Osteoblast (primary cell): ENCODE measurements around the gene RALB. TPM values are rescaled to one million over a fixed set of nuclear protein-coding genes. Genes with fewer than 3 reads are reported as not detected.

Source experiments
- DNase-seq: peaks from one replicate; pipeline ENCODE4 v3.0.0; 2011; ENCODE audit warnings: low spot score, mixed read lengths; ENCODE audit not compliant: insufficient read length; ENCODE audit errors: missing footprints
- H2AFZ ChIP-seq: 2 replicates; pipeline ENCODE4 v1.6.0; 2011; ENCODE audit warnings: mild to moderate bottlenecking, low read length
- H3K27ac ChIP-seq: 2 replicates; pipeline ENCODE4 v1.5.1; 2011; ENCODE audit warnings: mild to moderate bottlenecking, low read depth, low read length, moderate library complexity
- H3K27me3 ChIP-seq: 2 replicates; pipeline ENCODE4 v1.6.0; 2012; ENCODE audit warnings: mild to moderate bottlenecking, control low read depth, inconsistent platforms, low read length, moderate library complexity; ENCODE audit not compliant: insufficient read depth
- H3K36me3 ChIP-seq: 2 replicates; pipeline ENCODE4 v1.5.1; 2011; ENCODE audit warnings: mild to moderate bottlenecking, low read length, control low read depth, moderate library complexity; ENCODE audit not compliant: insufficient read depth
- H3K4me1 ChIP-seq: 2 replicates; pipeline ENCODE4 v1.5.1; 2011; ENCODE audit warnings: mild to moderate bottlenecking, low read length, control low read depth, moderate library complexity; ENCODE audit not compliant: insufficient read depth
- H3K4me2 ChIP-seq: 2 replicates; pipeline ENCODE4 v1.6.0; 2011; ENCODE audit warnings: mild to moderate bottlenecking, low read length; ENCODE audit not compliant: insufficient read depth
- H3K4me3 ChIP-seq: fragments of 200-600 bp; sonication (generic); 3 replicates; pipeline ENCODE4 v1.5.1; 2012; ENCODE audit warnings: mild to moderate bottlenecking, low read length, inconsistent platforms; ENCODE audit not compliant: insufficient read depth
- H3K79me2 ChIP-seq: 2 replicates; pipeline ENCODE4 v1.6.0; 2012; ENCODE audit warnings: mild to moderate bottlenecking, low read length, control low read depth, inconsistent platforms; ENCODE audit not compliant: insufficient read depth
- H3K9me3 ChIP-seq: 2 replicates; pipeline ENCODE4 v1.5.1; 2011; ENCODE audit warnings: low read depth, low read length, control low read depth
- H4K20me1 ChIP-seq: 2 replicates; pipeline ENCODE4 v1.6.0; 2012; ENCODE audit warnings: mild to moderate bottlenecking, low read length, control low read depth; ENCODE audit not compliant: insufficient read depth
- total RNA-seq: library from RNA; depleted of rRNA; stranded (reverse); fragments of >200 nt; gene quantifications from 2 replicates; pipeline ENCODE4 v1.2.3, GENCODE V29; 2012
- TF ChIP-seq, protein P1 (sequence below): IDR thresholded peaks from 2 replicates; pipeline ENCODE4 v1.5.1; 2011; ENCODE audit warnings: mild to moderate bottlenecking, low read depth, low read length, moderate library complexity; ENCODE audit errors: extremely low read depth

Gene RALB
- total RNA-seq, 1 donor = 48.5 TPM

DNA sequence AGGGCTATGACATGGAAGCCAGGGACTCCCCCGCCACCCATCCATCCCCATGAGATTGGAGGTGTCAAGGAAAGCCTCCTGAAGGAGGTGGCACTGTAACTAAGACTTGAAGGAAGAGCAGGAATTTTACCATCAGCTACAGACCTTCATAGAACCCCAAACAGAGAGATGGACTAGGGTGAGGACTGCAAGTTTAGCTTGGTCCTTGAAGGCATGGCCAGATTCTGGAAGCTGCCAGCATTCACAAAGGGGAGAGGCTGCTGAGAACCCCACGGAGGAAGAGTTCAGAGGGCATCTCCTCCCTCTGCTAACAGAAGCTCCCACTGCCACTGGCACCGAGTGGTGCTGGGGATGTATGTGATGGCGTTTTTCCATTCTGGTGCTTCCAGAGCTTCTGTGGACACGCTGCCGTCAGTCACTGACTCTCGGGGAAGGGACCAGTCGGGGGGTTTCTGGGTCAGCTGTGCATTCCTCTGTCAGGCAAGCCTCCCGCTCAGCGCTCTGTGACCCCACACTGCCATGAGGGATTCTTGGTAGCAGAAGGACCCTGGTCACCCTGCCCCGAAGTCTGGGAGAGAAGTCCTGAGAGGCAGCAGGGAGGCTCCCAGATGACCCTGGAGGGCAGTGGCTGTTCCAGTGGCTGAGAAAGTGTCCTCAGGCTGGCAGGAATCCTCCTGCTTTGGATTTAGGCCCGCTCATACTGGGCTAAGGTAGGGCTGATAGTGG is 47.5 kb upstream of the RALB start:
- Histone ChIP-seq H3K36me3 (no peaks in the 10 kb centered on the region), H4K20me1 (no peaks in the 10 kb centered on the region), H3K4me2 (no peak overlapping the region), H3K27ac (no peak overlapping the region), H2AFZ (no peak overlapping the region), H3K4me1 (no peaks in the 10 kb centered on the region), H3K27me3 (no peaks in the 10 kb centered on the region), H3K4me3 (no peak overlapping the region), H3K79me2 (no peaks in the 10 kb centered on the region), H3K9me3 (no peaks in the 10 kb centered on the region)
- no peak for DNase-seq
- TF ChIP-seq, protein P1, sequence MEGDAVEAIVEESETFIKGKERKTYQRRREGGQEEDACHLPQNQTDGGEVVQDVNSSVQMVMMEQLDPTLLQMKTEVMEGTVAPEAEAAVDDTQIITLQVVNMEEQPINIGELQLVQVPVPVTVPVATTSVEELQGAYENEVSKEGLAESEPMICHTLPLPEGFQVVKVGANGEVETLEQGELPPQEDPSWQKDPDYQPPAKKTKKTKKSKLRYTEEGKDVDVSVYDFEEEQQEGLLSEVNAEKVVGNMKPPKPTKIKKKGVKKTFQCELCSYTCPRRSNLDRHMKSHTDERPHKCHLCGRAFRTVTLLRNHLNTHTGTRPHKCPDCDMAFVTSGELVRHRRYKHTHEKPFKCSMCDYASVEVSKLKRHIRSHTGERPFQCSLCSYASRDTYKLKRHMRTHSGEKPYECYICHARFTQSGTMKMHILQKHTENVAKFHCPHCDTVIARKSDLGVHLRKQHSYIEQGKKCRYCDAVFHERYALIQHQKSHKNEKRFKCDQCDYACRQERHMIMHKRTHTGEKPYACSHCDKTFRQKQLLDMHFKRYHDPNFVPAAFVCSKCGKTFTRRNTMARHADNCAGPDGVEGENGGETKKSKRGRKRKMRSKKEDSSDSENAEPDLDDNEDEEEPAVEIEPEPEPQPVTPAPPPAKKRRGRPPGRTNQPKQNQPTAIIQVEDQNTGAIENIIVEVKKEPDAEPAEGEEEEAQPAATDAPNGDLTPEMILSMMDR = no peak

DNA sequence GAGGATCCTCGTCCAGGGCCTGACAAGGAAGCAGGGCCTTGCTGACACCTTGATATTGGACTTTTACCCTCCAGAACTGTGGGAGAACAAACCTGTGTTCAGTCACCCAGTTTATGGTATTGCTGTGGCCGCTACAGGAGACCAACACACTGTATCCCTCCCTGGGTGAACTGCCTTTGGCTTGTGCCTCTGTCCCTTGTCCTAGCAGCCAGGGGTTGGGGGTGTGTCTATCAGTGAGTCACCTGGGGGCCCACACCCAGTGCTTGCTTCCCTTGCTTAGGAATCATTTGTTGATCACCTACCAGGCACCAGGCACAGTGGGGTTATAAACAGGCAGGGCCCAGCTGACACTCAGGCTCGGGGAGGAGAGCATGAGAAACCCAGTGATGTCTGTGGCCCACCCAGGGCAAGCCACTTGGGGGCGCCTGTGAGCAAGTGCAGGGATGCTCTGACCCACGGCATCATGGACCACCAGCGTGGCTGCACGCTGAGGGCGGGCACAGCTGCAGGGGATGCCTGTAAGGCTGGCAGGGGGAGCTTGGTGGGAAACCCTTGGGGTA is 46.5 kb upstream of the RALB start:
- H3K36me3 ChIP-seq = no peaks in the 10 kb centered on the region
- peak; percentile 73 for DNase-seq

DNA sequence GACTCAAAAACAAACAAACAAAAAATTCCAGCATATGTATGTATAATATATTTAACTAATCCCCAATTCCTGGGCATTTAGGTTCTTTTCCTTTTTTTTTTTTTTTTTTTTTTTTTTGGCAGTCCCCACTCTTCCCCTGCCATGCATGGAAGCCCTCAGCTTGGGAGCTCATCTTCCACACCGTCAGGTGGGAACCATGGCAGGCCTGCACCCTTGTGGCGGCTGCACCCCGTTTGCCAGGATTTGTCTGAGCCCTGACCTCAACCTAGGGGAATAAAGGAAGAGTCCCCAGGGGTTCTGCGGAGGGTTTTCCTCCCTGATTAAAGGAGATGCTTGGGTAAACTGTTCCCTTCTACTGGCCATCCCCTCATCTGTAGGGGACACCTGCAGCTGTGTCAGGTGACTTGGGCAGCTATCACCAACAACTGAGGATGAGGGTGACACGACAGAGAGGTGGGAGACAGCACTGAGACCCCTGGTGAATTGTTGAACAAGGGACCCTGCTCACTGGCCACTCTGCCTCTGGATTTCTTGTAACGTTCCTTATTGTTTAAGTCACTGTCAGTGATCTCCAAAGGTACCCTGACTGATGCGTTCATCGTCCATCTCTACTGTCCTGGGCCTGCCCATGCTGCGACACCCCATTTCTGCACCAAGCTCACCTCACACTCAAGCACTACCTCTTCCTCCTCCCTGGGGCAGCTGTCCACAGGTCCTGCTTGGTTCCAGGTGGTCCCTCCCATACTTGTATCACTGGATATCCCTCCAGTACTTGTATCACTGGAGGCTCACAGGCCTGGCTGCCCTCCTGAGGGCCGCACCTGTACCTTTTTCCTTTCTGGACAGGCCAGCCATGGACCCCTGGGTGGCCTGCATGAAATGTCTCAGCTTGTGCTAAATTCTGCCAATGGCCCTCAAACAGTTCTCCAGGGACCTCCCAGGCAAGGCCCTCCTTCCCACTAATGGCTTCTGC is 44.0 kb upstream of the RALB start:
- TF ChIP-seq, protein P1 = no peak
- Histone ChIP-seq H3K4me1 (no peaks in the 10 kb centered on the region), H4K20me1 (no peaks in the 10 kb centered on the region), H3K79me2 (no peaks in the 10 kb centered on the region), H3K27me3 (no peaks in the 10 kb centered on the region), H3K4me3 (no peak overlapping the region), H3K4me2 (no peak overlapping the region), H3K27ac (no peak overlapping the region), H2AFZ (no peak overlapping the region), H3K9me3 (no peaks in the 10 kb centered on the region), H3K36me3 (no peaks in the 10 kb centered on the region)
- peak; percentile 37 for DNase-seq

More for the DNA sequence above, 46.5 kb upstream of the RALB start:
- Histone ChIP-seq H3K4me1 (no peaks in the 10 kb centered on the region), H3K79me2 (no peaks in the 10 kb centered on the region), H4K20me1 (no peaks in the 10 kb centered on the region), H3K27ac (no peak overlapping the region), H2AFZ (no peak overlapping the region), H3K4me2 (no peak overlapping the region), H3K9me3 (no peaks in the 10 kb centered on the region), H3K27me3 (no peaks in the 10 kb centered on the region), H3K4me3 (no peak overlapping the region)
- TF ChIP-seq, protein P1 = peak; percentile 37
